ENCODE measurements around the gene IRF3.

Gene IRF3

GRCh38 chr19:49687150-49687549 is 21.5 kb upstream of the IRF3 start:
- no peak for DNase-seq

GRCh38 chr19:49686503-49687088 is 20.9 kb upstream of the IRF3 start:
- no peak for DNase-seq

- DNase-seq = no peak
These were observed 20.2 kb upstream of the IRF3 start for GRCh38 chr19:49685845-49686332.

GRCh38 chr19:49684983-49685553 is 19.4 kb upstream of the IRF3 start:
- DNase-seq = no peak

GRCh38 chr19:49684251-49684982 is 18.8 kb upstream of the IRF3 start:
- peak in 1 of 5 experiments; percentile 35 for DNase-seq

- DNase-seq = no peak
These were observed 18.2 kb upstream of the IRF3 start for GRCh38 chr19:49683814-49684250.

- no peak for DNase-seq
These were observed 16.6 kb upstream of the IRF3 start for GRCh38 chr19:49682274-49682673.

- DNase-seq = no peak
These were observed 16.2 kb upstream of the IRF3 start for GRCh38 chr19:49681830-49682229.

- peak; percentile 80 to 96 (median 90) for DNase-seq
These were observed 15.0 kb upstream of the IRF3 start for GRCh38 chr19:49680421-49681351.

- DNase-seq = no peak
These were observed 14.2 kb upstream of the IRF3 start for GRCh38 chr19:49679771-49680413.

- no peak for DNase-seq
These were observed 13.5 kb upstream of the IRF3 start for GRCh38 chr19:49678985-49679770.

GRCh38 chr19:49677901-49678674 is 12.4 kb upstream of the IRF3 start:
- peak; percentile 48 to 80 (median 73) for DNase-seq

- peak in 4 of 5 experiments; percentile 40 to 59 (median 52) for DNase-seq
These were observed 11.7 kb upstream of the IRF3 start, which contains the start of gene PRMT1 for GRCh38 chr19:49677231-49677900. TSS of gene PRMT1 (plus strand) at chr19:49677271. CDS start at chr19:49677281, 10 bp downstream.

GRCh38 chr19:49676784-49677230 is 11.2 kb upstream of the IRF3 start:
- DNase-seq = peak; percentile 90 to 100 (median 98)

- peak in 1 of 5 experiments; percentile 40 for DNase-seq
These were observed 10.6 kb upstream of the IRF3 start for GRCh38 chr19:49676136-49676783.

GRCh38 chr19:49672131-49672919 is 6.7 kb upstream of the IRF3 start:
- DNase-seq = peak; percentile 52 to 70 (median 66)

- DNase-seq = no peak
These were observed 3.9 kb upstream of the IRF3 start for GRCh38 chr19:49669516-49669915.

GRCh38 chr19:49667473-49667872 is 1.8 kb upstream of the IRF3 start:
- no peak for DNase-seq

All from T-helper 2 cell (primary cell).